GM12878 (cell line): ENCODE data around the gene SLC2A8. TPM values are rescaled to one million over a fixed set of nuclear protein-coding genes. Genes with fewer than 3 reads are reported as not detected.
A peak's percentile ranks its signal among the peaks of the same experiment; 100 is the strongest.

Experiments used
- CHD1 ChIP-seq: IDR thresholded peaks from 2 replicates; pipeline ENCODE4 v1.6.1; 2012; ENCODE audit warnings: low read depth, low read length, improper control_type of control experiment
- EZH2 ChIP-seq: IDR thresholded peaks from 2 replicates; pipeline ENCODE4 v1.6.1; 2012; ENCODE audit warnings: low read depth, mild to moderate bottlenecking, control low read depth, inconsistent platforms, low read length, borderline replicate concordance; ENCODE audit not compliant: control insufficient read depth
- GATAD2B ChIP-seq: fragments of 450-650 bp; conservative IDR thresholded peaks from 2 replicates; pipeline ENCODE4 v1.6.1; 2017; ENCODE audit warnings: low read depth, mild to moderate bottlenecking, moderate library complexity
- HDAC6 ChIP-seq: fragments of 200-600 bp; sonication (generic); IDR thresholded peaks from one replicate; pipeline ENCODE4 v1.8.0; 2017; ENCODE audit warnings: antibody characterized with exemption; ENCODE audit not compliant: unreplicated experiment
- JUNB ChIP-seq: IDR thresholded peaks from 2 replicates; pipeline ENCODE4 v1.6.1; 2016; ENCODE audit warnings: antibody characterized with exemption, mild to moderate bottlenecking
- MEF2B ChIP-seq: fragments of 450-650 bp; IDR thresholded peaks from 2 replicates; pipeline ENCODE4 v1.6.1; 2018; ENCODE audit warnings: mild to moderate bottlenecking, moderate library complexity; ENCODE audit not compliant: partially characterized antibody, poor library complexity, severe bottlenecking
- MXI1 ChIP-seq: fragments of 150-350 bp; IDR thresholded peaks from 2 replicates; pipeline ENCODE4 v1.6.1; 2011; ENCODE audit warnings: low read depth, mild to moderate bottlenecking, inconsistent platforms, low read length, improper control_type of control experiment
- NR2C2 ChIP-seq: IDR thresholded peaks from 2 replicates; pipeline ENCODE4 v1.6.1; 2011; ENCODE audit warnings: borderline replicate concordance, low read depth; ENCODE audit not compliant: control insufficient read depth, insufficient read length
- RUNX3 ChIP-seq: IDR thresholded peaks from 2 replicates; pipeline ENCODE4 v1.6.1; 2012; ENCODE audit warnings: low read length, inconsistent platforms
- SIX5 ChIP-seq: IDR thresholded peaks from 2 replicates; pipeline ENCODE4 v1.6.1; 2011; ENCODE audit warnings: mild to moderate bottlenecking, low read depth, low read length, moderate library complexity; ENCODE audit not compliant: severe bottlenecking
- STAT3 ChIP-seq: IDR thresholded peaks from 2 replicates; pipeline ENCODE4 v1.6.1; 2011; ENCODE audit warnings: low read depth, low read length, improper control_type of control experiment
- SUPT20H ChIP-seq: IDR thresholded peaks from 2 replicates; pipeline ENCODE4 v1.6.1; 2011; ENCODE audit warnings: low read depth, mild to moderate bottlenecking, low read length, moderate library complexity, borderline replicate concordance; ENCODE audit not compliant: control insufficient read depth
- TARDBP ChIP-seq: IDR thresholded peaks from 2 replicates; pipeline ENCODE4 v1.6.1; 2016; ENCODE audit warnings: borderline replicate concordance
- TCF7 ChIP-seq: IDR thresholded peaks from 2 replicates; pipeline ENCODE4 v1.6.1; 2014; ENCODE audit warnings: antibody characterized with exemption, borderline replicate concordance
- ZNF207 ChIP-seq: fragments of 450-650 bp; IDR thresholded peaks from 2 replicates; pipeline ENCODE4 v1.6.1; 2014; ENCODE audit warnings: antibody characterized with exemption, mild to moderate bottlenecking, borderline replicate concordance
- ZNF274 ChIP-seq: IDR thresholded peaks from one replicate; pipeline ENCODE4 v1.8.0; 2011; ENCODE audit not compliant: insufficient read length, insufficient read depth
- polyA plus RNA-seq, 11 experiments: library from polyadenylated mRNA; depleted of rRNA in 4 of 11; unstranded in 6 of 11; stranded (reverse) in 5 of 11; fragments of >200 nt; fragmentation: Nextera tagmentation in 4 of 11; fragmentation: Illumina TruSeq in 1 of 11; extraction: Ambion mirVana in 4 of 11; extraction: Trizol in 1 of 11; gene quantifications; 1 replicate in 1 of 11; 2 replicates in 10 of 11; pipeline versions ENCODE4 v1.2.1 to v1.2.3, GENCODE V29; 2011 to 2016; ENCODE audit warnings: inconsistent platforms in 2 of 11, missing spikeins in 2 of 11, low read depth in 1 of 11
- total RNA-seq, 4 experiments: library from RNA; depleted of rRNA in 3 of 4; stranded (reverse); fragments of >200 nt in 3 of 4; fragmentation: Illumina TruSeq in 1 of 4; extraction: Trizol in 1 of 4; gene quantifications; 2 replicates each; pipeline versions ENCODE4 v1.2.1 to v1.2.3, GENCODE V29; 2013 to 2021
- TF ChIP-seq, protein P1 (sequence below): IDR thresholded peaks from 2 replicates; pipeline ENCODE4 v1.6.1; 2012; ENCODE audit warnings: mild to moderate bottlenecking, low read depth, low read length
- TF ChIP-seq, protein P2 (sequence below): fragments of 450-650 bp; IDR thresholded peaks from 2 replicates; pipeline ENCODE4 v1.6.1; 2017; ENCODE audit warnings: mild to moderate bottlenecking, moderate library complexity
- TF ChIP-seq, protein P3 (sequence below): IDR thresholded peaks from 2 replicates; pipeline ENCODE4 v1.6.1; 2011; ENCODE audit warnings: low read depth, low read length, improper control_type of control experiment, borderline replicate concordance
- TF ChIP-seq, protein P4 (sequence below): IDR thresholded peaks from 2 replicates; pipeline ENCODE4 v1.6.1; 2011; ENCODE audit warnings: borderline replicate concordance, low read depth, mild to moderate bottlenecking, moderate library complexity, low read length; ENCODE audit not compliant: insufficient read depth, poor library complexity, severe bottlenecking

The SLC2A8 gene
- total and polyA plus RNA-seq, 10 of the 15 experiments (the other 5 are each of a cell fraction or from before 2014, with no cell fraction given) = 0.31 to 22.7 (median 10.0) TPM

DNA sequence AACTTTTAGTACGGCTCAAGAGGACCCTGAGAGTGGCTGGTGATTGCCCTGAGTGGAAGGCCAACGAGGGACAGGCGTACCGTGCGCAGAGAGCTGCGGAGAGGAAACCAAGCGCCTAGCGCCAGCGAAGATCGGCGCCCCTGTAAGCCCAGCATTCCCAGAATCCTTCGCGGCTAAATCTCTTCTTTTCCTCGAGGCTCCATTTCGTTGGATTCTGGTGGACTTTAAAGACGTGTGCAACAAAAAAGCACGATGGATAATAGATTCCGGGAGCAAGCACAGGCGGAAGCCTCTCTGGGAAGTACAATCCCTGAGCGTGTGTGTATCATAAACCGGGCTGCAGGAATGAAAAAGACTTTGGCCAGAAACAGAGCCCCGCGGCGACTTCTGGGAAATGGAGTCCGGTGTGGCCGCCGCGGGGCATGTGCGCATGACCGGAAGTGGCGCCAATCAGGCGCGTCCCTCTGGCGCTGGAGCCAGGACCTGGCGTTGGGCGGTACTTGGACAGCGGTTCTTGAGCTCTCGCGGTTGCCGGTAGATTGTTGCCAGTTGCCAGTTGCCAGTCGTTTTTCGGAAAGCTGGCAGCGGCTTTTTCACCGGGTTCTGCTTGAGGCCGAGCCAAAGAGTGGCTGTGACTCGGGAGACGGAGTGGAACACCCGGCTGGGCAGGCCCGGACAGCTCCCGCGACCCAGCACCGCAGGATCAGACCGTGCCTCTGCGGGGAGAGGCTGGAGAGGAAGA, 27.1 kb downstream of the SLC2A8 start, which contains the start of gene ZNF79 (continued):
- TF ChIP-seq, protein P1, sequence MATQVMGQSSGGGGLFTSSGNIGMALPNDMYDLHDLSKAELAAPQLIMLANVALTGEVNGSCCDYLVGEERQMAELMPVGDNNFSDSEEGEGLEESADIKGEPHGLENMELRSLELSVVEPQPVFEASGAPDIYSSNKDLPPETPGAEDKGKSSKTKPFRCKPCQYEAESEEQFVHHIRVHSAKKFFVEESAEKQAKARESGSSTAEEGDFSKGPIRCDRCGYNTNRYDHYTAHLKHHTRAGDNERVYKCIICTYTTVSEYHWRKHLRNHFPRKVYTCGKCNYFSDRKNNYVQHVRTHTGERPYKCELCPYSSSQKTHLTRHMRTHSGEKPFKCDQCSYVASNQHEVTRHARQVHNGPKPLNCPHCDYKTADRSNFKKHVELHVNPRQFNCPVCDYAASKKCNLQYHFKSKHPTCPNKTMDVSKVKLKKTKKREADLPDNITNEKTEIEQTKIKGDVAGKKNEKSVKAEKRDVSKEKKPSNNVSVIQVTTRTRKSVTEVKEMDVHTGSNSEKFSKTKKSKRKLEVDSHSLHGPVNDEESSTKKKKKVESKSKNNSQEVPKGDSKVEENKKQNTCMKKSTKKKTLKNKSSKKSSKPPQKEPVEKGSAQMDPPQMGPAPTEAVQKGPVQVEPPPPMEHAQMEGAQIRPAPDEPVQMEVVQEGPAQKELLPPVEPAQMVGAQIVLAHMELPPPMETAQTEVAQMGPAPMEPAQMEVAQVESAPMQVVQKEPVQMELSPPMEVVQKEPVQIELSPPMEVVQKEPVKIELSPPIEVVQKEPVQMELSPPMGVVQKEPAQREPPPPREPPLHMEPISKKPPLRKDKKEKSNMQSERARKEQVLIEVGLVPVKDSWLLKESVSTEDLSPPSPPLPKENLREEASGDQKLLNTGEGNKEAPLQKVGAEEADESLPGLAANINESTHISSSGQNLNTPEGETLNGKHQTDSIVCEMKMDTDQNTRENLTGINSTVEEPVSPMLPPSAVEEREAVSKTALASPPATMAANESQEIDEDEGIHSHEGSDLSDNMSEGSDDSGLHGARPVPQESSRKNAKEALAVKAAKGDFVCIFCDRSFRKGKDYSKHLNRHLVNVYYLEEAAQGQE = peak; percentile 83
- TF ChIP-seq NR2C2 (no peak), JUNB (no peak), HDAC6 (no peak), STAT3 (no peak), CHD1 (no peak), EZH2 (no peak), SUPT20H (no peak), ZNF274 (no peak), RUNX3 (peak; percentile 42; the same call in 1 of the 2 replicates), GATAD2B (0 out of 2 replicates have a peak, but pooled peaks have one; percentile 37), MEF2B (no peak), TCF7 (no peak), ZNF207 (no peak), TARDBP (no peak), MXI1 (peak; percentile 79), SIX5 (peak; percentile 72)
- TF ChIP-seq, protein P2, sequence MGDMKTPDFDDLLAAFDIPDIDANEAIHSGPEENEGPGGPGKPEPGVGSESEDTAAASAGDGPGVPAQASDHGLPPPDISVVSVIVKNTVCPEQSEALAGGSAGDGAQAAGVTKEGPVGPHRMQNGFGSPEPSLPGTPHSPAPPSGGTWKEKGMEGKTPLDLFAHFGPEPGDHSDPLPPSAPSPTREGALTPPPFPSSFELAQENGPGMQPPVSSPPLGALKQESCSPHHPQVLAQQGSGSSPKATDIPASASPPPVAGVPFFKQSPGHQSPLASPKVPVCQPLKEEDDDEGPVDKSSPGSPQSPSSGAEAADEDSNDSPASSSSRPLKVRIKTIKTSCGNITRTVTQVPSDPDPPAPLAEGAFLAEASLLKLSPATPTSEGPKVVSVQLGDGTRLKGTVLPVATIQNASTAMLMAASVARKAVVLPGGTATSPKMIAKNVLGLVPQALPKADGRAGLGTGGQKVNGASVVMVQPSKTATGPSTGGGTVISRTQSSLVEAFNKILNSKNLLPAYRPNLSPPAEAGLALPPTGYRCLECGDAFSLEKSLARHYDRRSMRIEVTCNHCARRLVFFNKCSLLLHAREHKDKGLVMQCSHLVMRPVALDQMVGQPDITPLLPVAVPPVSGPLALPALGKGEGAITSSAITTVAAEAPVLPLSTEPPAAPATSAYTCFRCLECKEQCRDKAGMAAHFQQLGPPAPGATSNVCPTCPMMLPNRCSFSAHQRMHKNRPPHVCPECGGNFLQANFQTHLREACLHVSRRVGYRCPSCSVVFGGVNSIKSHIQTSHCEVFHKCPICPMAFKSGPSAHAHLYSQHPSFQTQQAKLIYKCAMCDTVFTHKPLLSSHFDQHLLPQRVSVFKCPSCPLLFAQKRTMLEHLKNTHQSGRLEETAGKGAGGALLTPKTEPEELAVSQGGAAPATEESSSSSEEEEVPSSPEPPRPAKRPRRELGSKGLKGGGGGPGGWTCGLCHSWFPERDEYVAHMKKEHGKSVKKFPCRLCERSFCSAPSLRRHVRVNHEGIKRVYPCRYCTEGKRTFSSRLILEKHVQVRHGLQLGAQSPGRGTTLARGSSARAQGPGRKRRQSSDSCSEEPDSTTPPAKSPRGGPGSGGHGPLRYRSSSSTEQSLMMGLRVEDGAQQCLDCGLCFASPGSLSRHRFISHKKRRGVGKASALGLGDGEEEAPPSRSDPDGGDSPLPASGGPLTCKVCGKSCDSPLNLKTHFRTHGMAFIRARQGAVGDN = peak; percentile 79; the same call in 1 of the 2 replicates
- TF ChIP-seq, protein P3, sequence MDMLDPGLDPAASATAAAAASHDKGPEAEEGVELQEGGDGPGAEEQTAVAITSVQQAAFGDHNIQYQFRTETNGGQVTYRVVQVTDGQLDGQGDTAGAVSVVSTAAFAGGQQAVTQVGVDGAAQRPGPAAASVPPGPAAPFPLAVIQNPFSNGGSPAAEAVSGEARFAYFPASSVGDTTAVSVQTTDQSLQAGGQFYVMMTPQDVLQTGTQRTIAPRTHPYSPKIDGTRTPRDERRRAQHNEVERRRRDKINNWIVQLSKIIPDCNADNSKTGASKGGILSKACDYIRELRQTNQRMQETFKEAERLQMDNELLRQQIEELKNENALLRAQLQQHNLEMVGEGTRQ = no peak
- TF ChIP-seq, protein P4, sequence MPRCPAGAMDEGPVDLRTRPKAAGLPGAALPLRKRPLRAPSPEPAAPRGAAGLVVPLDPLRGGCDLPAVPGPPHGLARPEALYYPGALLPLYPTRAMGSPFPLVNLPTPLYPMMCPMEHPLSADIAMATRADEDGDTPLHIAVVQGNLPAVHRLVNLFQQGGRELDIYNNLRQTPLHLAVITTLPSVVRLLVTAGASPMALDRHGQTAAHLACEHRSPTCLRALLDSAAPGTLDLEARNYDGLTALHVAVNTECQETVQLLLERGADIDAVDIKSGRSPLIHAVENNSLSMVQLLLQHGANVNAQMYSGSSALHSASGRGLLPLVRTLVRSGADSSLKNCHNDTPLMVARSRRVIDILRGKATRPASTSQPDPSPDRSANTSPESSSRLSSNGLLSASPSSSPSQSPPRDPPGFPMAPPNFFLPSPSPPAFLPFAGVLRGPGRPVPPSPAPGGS = no peak
